ENCODE data around the gene PGM2. TPM values are rescaled to one million over a fixed set of nuclear protein-coding genes. Genes with fewer than 3 reads are reported as not detected.
A peak's percentile ranks its signal among the peaks of the same experiment; 100 is the strongest.

PGM2 gene
- polyA plus RNA-seq, 1 donor (not counting 4 experiments of a cell fraction or from before 2014, with no cell fraction given): 45.0 TPM

DNA sequence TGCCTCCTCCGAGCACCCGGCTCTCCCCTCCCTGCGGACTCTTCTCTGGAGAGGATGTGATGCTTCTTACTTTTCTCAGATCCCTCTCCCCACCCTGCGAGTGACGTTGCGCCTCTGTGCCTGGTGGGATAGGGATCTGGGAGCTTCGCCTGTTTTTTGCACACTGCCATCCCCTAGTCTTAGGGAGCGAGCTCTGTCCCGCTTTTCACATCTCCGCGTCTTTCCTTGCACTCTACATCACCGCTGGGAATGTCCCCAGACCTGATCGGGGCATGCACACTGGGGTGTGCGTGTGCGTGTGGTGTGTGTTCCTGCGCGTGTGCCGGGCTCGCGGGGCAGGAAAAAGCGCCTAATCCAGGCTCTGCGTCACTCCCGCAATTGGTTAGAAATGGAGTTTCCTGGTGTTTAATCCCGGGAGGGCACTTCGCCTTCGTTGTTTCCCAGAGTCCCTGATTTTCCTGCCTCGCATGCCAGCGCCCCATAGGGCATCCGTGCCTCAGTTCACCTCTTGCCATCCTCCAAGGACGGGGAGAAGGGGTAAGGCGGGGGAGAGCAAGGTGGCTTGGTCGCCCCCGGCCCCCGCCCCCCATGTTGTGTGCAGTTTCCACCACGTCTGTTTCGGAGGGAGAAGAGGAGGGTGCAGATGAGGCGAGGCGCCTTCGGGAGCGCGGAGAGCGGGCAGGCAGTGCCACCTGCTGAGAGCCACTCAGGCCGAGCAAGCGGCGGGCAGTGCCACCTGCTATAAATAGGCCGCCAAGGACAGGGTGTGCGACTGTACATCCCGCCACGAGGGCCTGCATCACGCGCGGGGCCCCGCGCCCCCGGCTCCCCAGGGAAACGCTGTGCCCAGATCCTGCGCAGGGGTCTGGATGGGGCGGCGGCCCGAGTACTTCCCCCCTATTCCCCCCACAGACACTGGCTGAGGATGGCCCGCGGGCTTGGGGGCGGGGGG is 63.6 kb downstream of the PGM2 start:
- H3K27me3 ChIP-seq (ENCODE audit: control insufficient read depth, extremely low read depth, insufficient read depth, low read length): peaks cover 45% of the 10 kb centered on the region
- H3K27ac ChIP-seq (ENCODE audit: control insufficient read depth, insufficient read depth, low read length): no peak overlapping the region
- H3K4me2 ChIP-seq (ENCODE audit: control insufficient read depth, extremely low read depth, insufficient read depth, low read depth, low read length): peak overlapping the region; percentile 64
- H3K79me2 ChIP-seq (ENCODE audit: control insufficient read depth, insufficient read depth, low read length): no peaks in the 10 kb centered on the region
- no peaks in the 10 kb centered on the region for H3K4me1 ChIP-seq (ENCODE audit: control insufficient read depth, extremely low read depth, insufficient read depth, low read length)
- DNase-seq (ENCODE audit: low read depth, low spot score) (no peak), FAIRE-seq (no peak)
- peak overlapping the region in 2 of 3 experiments; percentile 34 to 62 for H3K4me3 ChIP-seq (ENCODE audit: control insufficient read depth in 2 of 3, extremely low read depth in 1 of 3, insufficient read depth in 2 of 3, low read depth in 1 of 3, low read length in 3 of 3)
- no peaks in the 10 kb centered on the region for H4K20me1 ChIP-seq (ENCODE audit: control insufficient read depth, extremely low read depth, insufficient read depth, low read length)
- no peaks in the 10 kb centered on the region for H3K9me1 ChIP-seq (ENCODE audit: control insufficient read depth, extremely low read depth, insufficient read depth, low read length)
- no peaks in the 10 kb centered on the region for H3K9me3 ChIP-seq (ENCODE audit: control insufficient read depth, low read depth, low read length)
- no peaks in the 10 kb centered on the region for H3K36me3 ChIP-seq (ENCODE audit: control insufficient read depth in 2 of 2, extremely low read depth in 1 of 2, insufficient read depth in 2 of 2, low read length in 2 of 2)
- H2AFZ ChIP-seq (ENCODE audit: control insufficient read depth, low read length): no peak overlapping the region
- no peak overlapping the region for H3K9ac ChIP-seq (ENCODE audit: control insufficient read depth, extremely low read depth, insufficient read depth, low read length)
- dilution Hi-C loops (cut with MboI; ENCODE audit: extremely low pct_ligation_motif_present, low sequenced_read_pairs): no loop called here
- TF ChIP-seq, protein P1, sequence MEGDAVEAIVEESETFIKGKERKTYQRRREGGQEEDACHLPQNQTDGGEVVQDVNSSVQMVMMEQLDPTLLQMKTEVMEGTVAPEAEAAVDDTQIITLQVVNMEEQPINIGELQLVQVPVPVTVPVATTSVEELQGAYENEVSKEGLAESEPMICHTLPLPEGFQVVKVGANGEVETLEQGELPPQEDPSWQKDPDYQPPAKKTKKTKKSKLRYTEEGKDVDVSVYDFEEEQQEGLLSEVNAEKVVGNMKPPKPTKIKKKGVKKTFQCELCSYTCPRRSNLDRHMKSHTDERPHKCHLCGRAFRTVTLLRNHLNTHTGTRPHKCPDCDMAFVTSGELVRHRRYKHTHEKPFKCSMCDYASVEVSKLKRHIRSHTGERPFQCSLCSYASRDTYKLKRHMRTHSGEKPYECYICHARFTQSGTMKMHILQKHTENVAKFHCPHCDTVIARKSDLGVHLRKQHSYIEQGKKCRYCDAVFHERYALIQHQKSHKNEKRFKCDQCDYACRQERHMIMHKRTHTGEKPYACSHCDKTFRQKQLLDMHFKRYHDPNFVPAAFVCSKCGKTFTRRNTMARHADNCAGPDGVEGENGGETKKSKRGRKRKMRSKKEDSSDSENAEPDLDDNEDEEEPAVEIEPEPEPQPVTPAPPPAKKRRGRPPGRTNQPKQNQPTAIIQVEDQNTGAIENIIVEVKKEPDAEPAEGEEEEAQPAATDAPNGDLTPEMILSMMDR (optimal IDR thresholded peaks at IDR 0.05 in 1 of 3, IDR thresholded peaks at IDR 0.05 in 1 of 3, conservative IDR thresholded peaks at IDR 0.05 in 1 of 3; ENCODE audit: extremely low read depth in 1 of 3, insufficient read depth in 2 of 3, low read length in 3 of 3): peak in 1 of 3 experiments; percentile 49
- TF ChIP-seq EZH2 (IDR thresholded peaks at IDR 0.05; ENCODE audit: low read length): peak; percentile 74

DNA sequence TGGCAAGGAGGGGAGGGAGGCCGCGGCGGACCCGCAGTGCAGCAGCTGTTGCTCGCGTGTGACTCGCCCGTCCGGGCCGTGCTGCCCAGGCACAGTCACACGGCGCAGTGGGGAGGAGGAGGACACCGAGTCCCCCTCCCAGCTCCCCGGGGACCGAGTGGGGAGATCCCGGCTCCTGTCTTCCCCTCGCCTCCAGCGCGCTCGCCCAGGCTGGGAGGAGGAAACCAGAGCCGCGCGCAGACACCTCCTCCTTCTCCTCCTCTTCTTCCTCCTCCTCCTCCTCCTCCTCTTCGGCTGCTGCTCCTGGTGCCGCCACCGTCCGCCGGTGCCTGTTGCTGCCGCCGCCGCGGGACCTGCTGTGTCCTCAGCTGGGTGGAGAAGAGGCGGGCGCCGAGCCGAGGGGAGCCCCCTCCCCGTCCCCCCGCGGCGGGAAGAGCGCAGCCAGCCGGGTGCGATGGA is 64.3 kb downstream of the PGM2 start, which contains the start of gene TBC1D1:
TBC1D1 (plus strand) TSS at position 284 of the 459 bp plus-strand sequence. CDS start 11,012 bp downstream, outside the sequence.
- H3K27ac ChIP-seq (ENCODE audit: control insufficient read depth, insufficient read depth, low read length): no peak within 1 kb of the TSS
- FAIRE-seq (no peak), DNase-seq (ENCODE audit: low read depth, low spot score) (no peak)
- TF ChIP-seq, protein P1 (optimal IDR thresholded peaks at IDR 0.05 in 1 of 3, IDR thresholded peaks at IDR 0.05 in 1 of 3, conservative IDR thresholded peaks at IDR 0.05 in 1 of 3; ENCODE audit: extremely low read depth in 1 of 3, insufficient read depth in 2 of 3, low read length in 3 of 3): no peak
- no peak for TF ChIP-seq EZH2 (IDR thresholded peaks at IDR 0.05; ENCODE audit: low read length)
- H3K9me3 ChIP-seq (ENCODE audit: control insufficient read depth, low read depth, low read length): no peaks in the 10 kb centered on the region
- peak within 1 kb of the TSS; percentile 64 for H3K4me2 ChIP-seq (ENCODE audit: control insufficient read depth, extremely low read depth, insufficient read depth, low read depth, low read length)
- H3K27me3 ChIP-seq (ENCODE audit: control insufficient read depth, extremely low read depth, insufficient read depth, low read length): peaks cover 44% of the 10 kb centered on the region
- no peaks in the 10 kb centered on the region for H3K36me3 ChIP-seq (ENCODE audit: control insufficient read depth in 2 of 2, extremely low read depth in 1 of 2, insufficient read depth in 2 of 2, low read length in 2 of 2)
- no peaks in the 10 kb centered on the region for H4K20me1 ChIP-seq (ENCODE audit: control insufficient read depth, extremely low read depth, insufficient read depth, low read length)
- no peak within 1 kb of the TSS for H3K9ac ChIP-seq (ENCODE audit: control insufficient read depth, extremely low read depth, insufficient read depth, low read length)
- dilution Hi-C loops (cut with MboI; ENCODE audit: extremely low pct_ligation_motif_present, low sequenced_read_pairs): no loop called here
- H3K9me1 ChIP-seq (ENCODE audit: control insufficient read depth, extremely low read depth, insufficient read depth, low read length): no peaks in the 10 kb centered on the region
- H3K4me3 ChIP-seq (ENCODE audit: control insufficient read depth in 2 of 3, extremely low read depth in 1 of 3, insufficient read depth in 2 of 3, low read depth in 1 of 3, low read length in 3 of 3): peak within 1 kb of the TSS; percentile 34 to 62 (median 54)
- no peaks in the 10 kb centered on the region for H3K79me2 ChIP-seq (ENCODE audit: control insufficient read depth, insufficient read depth, low read length)
- no peaks in the 10 kb centered on the region for H3K4me1 ChIP-seq (ENCODE audit: control insufficient read depth, extremely low read depth, insufficient read depth, low read length)
- peak within 1 kb of the TSS; percentile 58 for H2AFZ ChIP-seq (ENCODE audit: control insufficient read depth, low read length)
